Astrocyte (in vitro differentiated cells and primary cell): ENCODE data around the gene ANXA2R.
"Not testable (repeated sequence)": the region's sequence is repeated elsewhere in the genome, so short reads cannot be mapped to it uniquely, and the experiment has no call there.

ENCODE experiments used
- EZH2 ChIP-seq: IDR thresholded peaks from 2 replicates; pipeline ENCODE4 v1.6.1; 2012; ENCODE audit warnings: mild to moderate bottlenecking, low read length, inconsistent platforms; ENCODE audit not compliant: insufficient read depth
- TF ChIP-seq, protein P1 (sequence below): IDR thresholded peaks from 2 replicates; pipeline ENCODE4 v1.5.1; 2011; ENCODE audit warnings: low read depth, mild to moderate bottlenecking, inconsistent platforms, low read length, moderate library complexity; ENCODE audit not compliant: insufficient read depth

DNA sequence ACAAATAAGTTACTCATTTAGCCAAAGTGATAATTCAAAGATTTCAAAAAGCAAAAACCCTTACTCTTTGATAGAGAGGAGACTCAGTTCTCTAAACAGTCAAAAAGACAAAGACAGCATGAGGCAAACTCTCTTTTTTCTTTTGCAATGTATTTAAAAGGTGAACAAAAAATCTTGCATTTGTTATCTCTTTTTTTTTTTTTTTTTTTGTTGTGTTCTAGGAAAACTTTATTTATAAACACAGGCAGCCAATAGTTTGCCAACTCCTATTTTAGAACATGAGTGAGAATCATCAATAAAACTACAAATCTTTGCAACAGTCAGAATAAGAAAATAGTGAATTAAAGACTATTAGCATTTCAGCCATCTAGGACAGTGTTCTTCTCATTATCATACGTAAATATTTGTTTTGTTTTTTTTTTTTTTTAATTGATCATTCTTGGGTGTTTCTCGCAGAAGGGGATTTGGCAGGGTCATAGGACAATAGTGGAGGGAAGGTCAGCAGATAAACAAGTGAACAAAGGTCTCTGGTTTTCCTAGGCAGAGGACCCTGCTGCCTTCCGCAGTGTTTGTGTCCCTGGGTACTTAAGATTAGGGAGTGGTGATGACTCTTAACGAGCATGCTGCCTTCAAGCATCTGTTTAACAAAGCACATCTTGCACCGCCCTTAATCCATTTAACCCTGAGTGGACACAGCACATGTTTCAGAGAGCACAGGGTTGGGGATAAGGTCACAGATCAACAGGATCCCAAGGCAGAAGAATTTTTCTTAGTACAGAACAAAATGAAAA lies 46.2 kb upstream of the ANXA2R start:
- TF ChIP-seq, protein P1, sequence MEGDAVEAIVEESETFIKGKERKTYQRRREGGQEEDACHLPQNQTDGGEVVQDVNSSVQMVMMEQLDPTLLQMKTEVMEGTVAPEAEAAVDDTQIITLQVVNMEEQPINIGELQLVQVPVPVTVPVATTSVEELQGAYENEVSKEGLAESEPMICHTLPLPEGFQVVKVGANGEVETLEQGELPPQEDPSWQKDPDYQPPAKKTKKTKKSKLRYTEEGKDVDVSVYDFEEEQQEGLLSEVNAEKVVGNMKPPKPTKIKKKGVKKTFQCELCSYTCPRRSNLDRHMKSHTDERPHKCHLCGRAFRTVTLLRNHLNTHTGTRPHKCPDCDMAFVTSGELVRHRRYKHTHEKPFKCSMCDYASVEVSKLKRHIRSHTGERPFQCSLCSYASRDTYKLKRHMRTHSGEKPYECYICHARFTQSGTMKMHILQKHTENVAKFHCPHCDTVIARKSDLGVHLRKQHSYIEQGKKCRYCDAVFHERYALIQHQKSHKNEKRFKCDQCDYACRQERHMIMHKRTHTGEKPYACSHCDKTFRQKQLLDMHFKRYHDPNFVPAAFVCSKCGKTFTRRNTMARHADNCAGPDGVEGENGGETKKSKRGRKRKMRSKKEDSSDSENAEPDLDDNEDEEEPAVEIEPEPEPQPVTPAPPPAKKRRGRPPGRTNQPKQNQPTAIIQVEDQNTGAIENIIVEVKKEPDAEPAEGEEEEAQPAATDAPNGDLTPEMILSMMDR, result not testable (repeated sequence)
- TF ChIP-seq EZH2, result not testable (repeated sequence)
